Gastroesophageal sphincter (tissue), 4 donors: ENCODE data around the gene ZSCAN2. TPM values are rescaled to one million over a fixed set of nuclear protein-coding genes. Genes with fewer than 3 reads are reported as not detected.

Experiments
- ATAC-seq: fragments of 150-250 bp; one replicate; pipeline ENCODE4 v1.9.1; 2016; ENCODE audit warnings: mild to moderate bottlenecking, moderate library complexity
- H3K27ac ChIP-seq, 4 donors: fragments of 200-600 bp; sonication (generic) in 3 of 4; 1 replicate in 3 of 4; 2 replicates in 1 of 4; pipeline ENCODE4 v1.5.1; 2016 to 2019
- H3K27me3 ChIP-seq: fragments of 200-600 bp; sonication (generic); one replicate; pipeline ENCODE4 v1.5.1; 2019
- H3K36me3 ChIP-seq, 2 donors: fragments of 200-600 bp; sonication (generic); one replicate each; pipeline ENCODE4 v1.5.1; 2019; ENCODE audit warnings: control low read depth in 1 of 2
- H3K4me1 ChIP-seq, 3 donors: fragments of 200-600 bp; sonication (generic); 1 replicate in 2 of 3; 2 replicates in 1 of 3; pipeline ENCODE4 v1.5.1; 2016 to 2019; ENCODE audit warnings: control low read depth in 2 of 3
- H3K4me3 ChIP-seq, 2 donors: fragments of 200-600 bp; sonication (generic); one replicate each; pipeline ENCODE4 v1.5.1; 2019; ENCODE audit warnings: mild to moderate bottlenecking in 1 of 2, moderate library complexity in 1 of 2
- H3K9me3 ChIP-seq, 3 donors: fragments of 200-600 bp; sonication (generic); one replicate each; pipeline ENCODE4 v1.5.1; 2017 to 2019; ENCODE audit warnings: control low read depth in 2 of 3
- EP300 ChIP-seq: sonication (generic); formaldehyde crosslinking; IDR thresholded peaks from one replicate; pipeline ENCODE4 v1.6.1; 2017; ENCODE audit warnings: antibody characterized with exemption, mild to moderate bottlenecking
- POLR2A ChIP-seq, 2 donors: fragments of 450-650 bp; IDR thresholded peaks; one replicate each; pipeline ENCODE4 v1.6.1; 2017; ENCODE audit warnings: antibody characterized with exemption in 2 of 2, mild to moderate bottlenecking in 2 of 2, moderate library complexity in 1 of 2
- POLR2AphosphoS5 ChIP-seq: sonication (generic); formaldehyde crosslinking; IDR thresholded peaks from one replicate; pipeline ENCODE4 v1.6.1; 2017; ENCODE audit warnings: antibody characterized with exemption
- WGBS, 2 donors: methylation state at CpG; one replicate each; pipeline ENCODE4 v1.1.5; 2018; ENCODE audit warnings: low coverage in 1 of 2; 5-methylcytosine and 5-hydroxymethylcytosine counted together
- total RNA-seq, 4 donors: library from RNA; depleted of rRNA; stranded (reverse); fragments of >200 nt; gene quantifications; one replicate each; pipeline ENCODE4 v1.1.0, GENCODE V29; 2016
- TF ChIP-seq, protein P1 (sequence below), 4 experiments: fragments of 200-600 bp in 2 of 4; fragments of 450-650 bp in 2 of 4; sonication (generic) in 1 of 4; IDR thresholded peaks; one replicate each; pipeline ENCODE4 v1.5.1; 2017 to 2019; ENCODE audit warnings: antibody characterized with exemption in 4 of 4, mild to moderate bottlenecking in 2 of 4, moderate library complexity in 2 of 4

The ZSCAN2 gene
- total RNA-seq, 4 donors from 2014 or later: 3.5 to 13.8 (median 7.1) TPM

DNA sequence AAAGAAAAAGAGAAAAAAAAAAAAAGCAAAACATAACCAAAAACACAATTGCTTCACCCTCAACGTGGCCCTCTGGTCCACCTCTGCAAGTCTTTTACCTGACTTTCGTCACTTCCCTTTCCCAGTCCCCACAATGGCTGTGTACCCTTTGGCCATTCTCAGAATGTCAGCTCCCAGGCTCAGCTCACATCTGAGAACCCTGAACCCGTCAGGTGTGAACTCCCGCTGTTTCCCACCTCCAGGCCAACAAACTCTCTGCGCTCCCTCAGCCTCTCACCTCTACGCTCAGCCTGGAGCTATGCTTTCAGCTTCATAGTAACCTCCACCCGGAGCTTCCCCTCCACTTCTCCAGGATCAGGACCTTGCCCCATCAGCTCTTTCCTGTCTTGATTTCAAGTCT, 23.6 kb downstream of the ZSCAN2 start:
- no peak for ATAC-seq
- Histone ChIP-seq H3K4me1 (no peaks in the 10 kb centered on the region), H3K27ac (no peak overlapping the region), H3K4me3 (no peak overlapping the region), H3K27me3 (no peaks in the 10 kb centered on the region), H3K36me3 (peaks cover 0 to 63% of the 10 kb centered on the region in 2 donors), H3K9me3 (peaks cover 0 to 22% (median 0%) of the 10 kb centered on the region in 3 donors)
- TF ChIP-seq, protein P1, sequence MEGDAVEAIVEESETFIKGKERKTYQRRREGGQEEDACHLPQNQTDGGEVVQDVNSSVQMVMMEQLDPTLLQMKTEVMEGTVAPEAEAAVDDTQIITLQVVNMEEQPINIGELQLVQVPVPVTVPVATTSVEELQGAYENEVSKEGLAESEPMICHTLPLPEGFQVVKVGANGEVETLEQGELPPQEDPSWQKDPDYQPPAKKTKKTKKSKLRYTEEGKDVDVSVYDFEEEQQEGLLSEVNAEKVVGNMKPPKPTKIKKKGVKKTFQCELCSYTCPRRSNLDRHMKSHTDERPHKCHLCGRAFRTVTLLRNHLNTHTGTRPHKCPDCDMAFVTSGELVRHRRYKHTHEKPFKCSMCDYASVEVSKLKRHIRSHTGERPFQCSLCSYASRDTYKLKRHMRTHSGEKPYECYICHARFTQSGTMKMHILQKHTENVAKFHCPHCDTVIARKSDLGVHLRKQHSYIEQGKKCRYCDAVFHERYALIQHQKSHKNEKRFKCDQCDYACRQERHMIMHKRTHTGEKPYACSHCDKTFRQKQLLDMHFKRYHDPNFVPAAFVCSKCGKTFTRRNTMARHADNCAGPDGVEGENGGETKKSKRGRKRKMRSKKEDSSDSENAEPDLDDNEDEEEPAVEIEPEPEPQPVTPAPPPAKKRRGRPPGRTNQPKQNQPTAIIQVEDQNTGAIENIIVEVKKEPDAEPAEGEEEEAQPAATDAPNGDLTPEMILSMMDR (IDR thresholded peaks at IDR 0.05): no peak
- TF ChIP-seq POLR2A (IDR thresholded peaks at IDR 0.05) (no peak), POLR2AphosphoS5 (no peak), EP300 (no peak)
- 89 to 90% methylated on average over 6 of the region's 7 CpGs for WGBS, 2 donors

DNA sequence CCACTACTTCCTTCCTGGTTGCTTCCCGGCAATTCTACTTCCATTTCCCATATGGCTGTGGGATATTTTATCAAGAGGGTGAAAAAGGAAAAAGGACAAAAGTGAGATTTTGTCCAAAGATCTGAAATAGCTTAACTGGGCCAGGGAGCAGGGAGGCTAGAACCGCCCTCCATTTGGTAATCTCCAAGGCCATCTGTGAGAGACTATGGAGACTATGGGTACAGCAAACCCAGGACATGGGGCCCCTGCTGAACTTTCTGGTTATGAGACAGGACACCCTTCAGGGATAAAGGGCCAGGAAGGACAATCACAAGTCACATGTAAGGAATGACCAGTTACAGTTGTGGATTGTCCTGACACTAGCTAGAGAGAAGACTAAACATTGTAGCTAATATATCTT, 24.3 kb downstream of the ZSCAN2 start:
- TF ChIP-seq EP300 (no peak), POLR2AphosphoS5 (no peak), POLR2A (IDR thresholded peaks at IDR 0.05) (no peak)
- TF ChIP-seq, protein P1 (IDR thresholded peaks at IDR 0.05): no peak
- Histone ChIP-seq H3K4me3 (no peak overlapping the region), H3K27me3 (no peaks in the 10 kb centered on the region), H3K9me3 (peaks cover 0 to 22% (median 0%) of the 10 kb centered on the region in 3 donors), H3K36me3 (peaks cover 0 to 63% of the 10 kb centered on the region in 2 donors), H3K4me1 (peaks cover 0 to 4% (median 0%) of the 10 kb centered on the region in 3 donors), H3K27ac (no peak overlapping the region)
- 60 to 100% methylated on average over 1 of the region's 2 CpGs for WGBS, 2 donors
- ATAC-seq: no peak

DNA sequence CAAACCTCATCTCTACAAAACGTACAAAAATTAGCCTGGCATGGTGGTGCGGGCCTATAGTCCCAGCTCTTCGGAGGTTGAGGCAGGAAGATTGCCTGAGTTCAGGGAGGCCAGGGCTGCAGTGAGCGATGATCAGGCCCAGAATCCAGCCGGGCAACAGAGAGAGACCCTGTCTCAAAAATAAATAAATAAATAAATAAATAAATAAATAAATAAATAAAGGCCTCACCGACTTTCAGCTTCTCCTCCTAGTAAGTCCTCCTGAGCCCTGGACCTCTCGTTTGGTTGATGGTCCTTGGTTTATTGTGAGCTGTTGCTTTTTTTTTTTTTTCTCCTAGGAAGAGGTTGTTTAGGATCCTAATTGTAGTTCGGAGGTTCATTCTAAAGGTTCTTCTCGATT, 28.2 kb downstream of the ZSCAN2 start:
- WGBS, 2 donors: 88 to 94% methylated on average over 6 to 8 of the region's 9 CpGs
- no peak for ATAC-seq
- H3K4me3 ChIP-seq: no peak overlapping the region

DNA sequence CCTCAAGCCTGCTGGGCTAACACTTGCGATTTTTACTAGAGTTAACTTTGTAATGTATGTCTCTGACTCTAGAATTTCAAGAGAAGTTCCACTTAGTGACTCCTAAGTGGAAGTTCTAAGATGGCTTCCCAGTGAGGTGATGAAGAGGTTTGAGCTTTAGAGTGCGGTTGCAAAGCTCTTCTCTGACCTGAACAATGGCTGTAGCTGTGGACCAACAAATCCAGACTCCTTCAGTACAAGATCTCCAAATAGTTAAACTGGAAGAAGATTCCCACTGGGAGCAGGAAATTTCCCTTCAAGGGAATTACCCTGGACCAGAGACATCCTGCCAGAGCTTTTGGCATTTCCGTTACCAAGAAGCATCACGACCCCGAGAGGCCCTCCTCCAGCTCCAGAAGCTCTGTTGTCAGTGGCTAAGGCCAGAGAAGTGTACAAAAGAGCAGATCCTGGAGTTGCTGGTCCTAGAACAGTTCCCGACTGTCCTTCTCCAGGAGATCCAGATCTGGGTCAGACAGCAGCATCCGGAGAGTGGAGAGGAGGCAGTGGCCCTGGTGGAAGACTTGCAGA, 31.0 kb downstream of the ZSCAN2 start:
- Histone ChIP-seq H3K4me1 (peaks cover 8 to 48% (median 17%) of the 10 kb centered on the region in 3 donors), H3K36me3 (peaks cover 0 to 14% of the 10 kb centered on the region in 2 donors), H3K9me3 (no peaks in the 10 kb centered on the region), H3K27ac (peak overlapping the region; percentile 83 to 96 (median 89)), H3K27me3 (no peaks in the 10 kb centered on the region), H3K4me3 (peak overlapping the region; percentile 78 to 87)
- TF ChIP-seq POLR2A (IDR thresholded peaks at IDR 0.05): no peak
- TF ChIP-seq, protein P1 (IDR thresholded peaks at IDR 0.05): no peak
- TF ChIP-seq EP300: no peak
- no peak for TF ChIP-seq POLR2AphosphoS5
- ATAC-seq: no peak
- 13 to 33% methylated on average over 3 to 6 of the region's 7 CpGs for WGBS, 2 donors

More for the DNA sequence above, 28.2 kb downstream of the ZSCAN2 start:
- Histone ChIP-seq H3K27me3 (no peaks in the 10 kb centered on the region), H3K36me3 (peaks cover 0 to 28% of the 10 kb centered on the region in 2 donors), H3K27ac (no peak overlapping the region), H3K4me1 (peaks cover 8 to 27% (median 12%) of the 10 kb centered on the region in 3 donors), H3K9me3 (no peaks in the 10 kb centered on the region)
- no peak for TF ChIP-seq POLR2AphosphoS5
- TF ChIP-seq, protein P1 (IDR thresholded peaks at IDR 0.05): no peak
- no peak for TF ChIP-seq EP300
- no peak for TF ChIP-seq POLR2A (IDR thresholded peaks at IDR 0.05)
